GM12878 (cell line): ENCODE results near the gene HDDC3. TPM values are rescaled to one million over a fixed set of nuclear protein-coding genes. Genes with fewer than 3 reads are reported as not detected.

ENCODE experiments used
- ATAC-seq: fragments of 200-7000 bp; cut with Tn5 transposase; 3 replicates; pipeline ENCODE4 v1.9.1; 2020; ENCODE audit warnings: mild to moderate bottlenecking, moderate library complexity
- Bru-seq: library from RNA; stranded (reverse); fragments of 400-500 nt; gene quantifications from one replicate; lab custom pipeline; 2021; lab: Mats Ljungman, UMichigan
- BruChase-seq, 2 experiments: library from RNA; stranded (reverse); fragments of 400-500 nt; gene quantifications; one replicate each; lab custom pipeline; 2021; lab: Mats Ljungman, UMichigan
- BruUV-seq: library from RNA; stranded (reverse); fragments of 400-500 nt; replicated peaks from 2 replicates; lab custom pipeline; 2021; lab: Mats Ljungman, UMichigan
- CTCF ChIA-PET: fragments of 300-600 bp; sonication (Branson Sonifier 250); formaldehyde crosslinking; extraction: SDS; loops from one replicate; lab custom pipeline; 2021; ENCODE audit warnings: inconsistent platforms; lab: Yijun Ruan, JAX
- POLR2A ChIA-PET: fragments of 350-600 bp; formaldehyde crosslinking; extraction: SDS; loops from one replicate; lab custom pipeline; 2021; ENCODE audit warnings: inconsistent platforms; lab: Charles Lee
- RAD21 ChIA-PET: fragments of 300-600 bp; sonication (Branson Sonifier 250); formaldehyde crosslinking; loops from one replicate; lab custom pipeline; 2023; ENCODE audit warnings: antibody characterized with exemption; ENCODE audit not compliant: unreplicated experiment; lab: Charles Lee
- SMC1A ChIA-PET: fragments of 300-600 bp; sonication (Branson Sonifier 250); formaldehyde crosslinking; loops from one replicate; lab custom pipeline; 2023; ENCODE audit not compliant: unreplicated experiment, uncharacterized antibody; lab: Charles Lee
- DNase-seq: peaks from one replicate; pipeline ENCODE4 v3.0.0-alpha.2; 2011; ENCODE audit warnings: low read depth, low spot score
- FAIRE-seq: peaks from 3 replicates; lab custom pipeline; 2011; peaks lifted over from hg19 to GRCh38; lab: Jason Lieb, UNC
- H2AFZ ChIP-seq: 2 replicates; pipeline ENCODE4 v1.6.0; 2011; ENCODE audit warnings: low read depth, low read length, control low read depth; ENCODE audit not compliant: control insufficient read depth
- H3K27ac ChIP-seq: 2 replicates; pipeline ENCODE4 v1.5.1; 2011; ENCODE audit warnings: control low read depth; ENCODE audit not compliant: control insufficient read depth, insufficient read depth
- H3K27me3 ChIP-seq, 2 experiments: replicated peaks in 1 of 2; 2 replicates each; pipeline versions ENCODE4 v1.6.0 to v1.6.1; 2011; ENCODE audit warnings: low read length in 1 of 2; ENCODE audit not compliant: control insufficient read depth in 2 of 2, insufficient read depth in 2 of 2
- H3K36me3 ChIP-seq, 2 experiments: 2 replicates each; pipeline ENCODE4 v1.5.1; 2011; ENCODE audit warnings: low read length in 1 of 2; ENCODE audit not compliant: control insufficient read depth in 2 of 2, insufficient read depth in 2 of 2
- H3K4me1 ChIP-seq: 2 replicates; pipeline ENCODE4 v1.6.1; 2011; ENCODE audit warnings: mild to moderate bottlenecking, low read length, moderate library complexity, mixed read lengths; ENCODE audit not compliant: control insufficient read depth, insufficient read depth
- H3K4me2 ChIP-seq: 2 replicates; pipeline ENCODE4 v1.6.0; 2011; ENCODE audit warnings: control low read depth; ENCODE audit not compliant: control insufficient read depth, insufficient read depth
- H3K4me3 ChIP-seq: fragments of 200-600 bp; sonication (generic); 2 replicates; pipeline ENCODE4 v1.5.1; 2016
- H3K79me2 ChIP-seq: 2 replicates; pipeline ENCODE4 v1.6.0; 2011; ENCODE audit warnings: low read length; ENCODE audit not compliant: control insufficient read depth, insufficient read depth
- H3K9ac ChIP-seq: 2 replicates; pipeline ENCODE4 v1.8.0; 2011; ENCODE audit warnings: low read length, control low read depth, mixed read lengths; ENCODE audit not compliant: control insufficient read depth, insufficient read depth
- H3K9me3 ChIP-seq: replicated peaks from 3 replicates; pipeline ENCODE4 v1.5.1; 2011; ENCODE audit warnings: mild to moderate bottlenecking, low read length; ENCODE audit not compliant: control insufficient read depth, insufficient read depth
- H4K20me1 ChIP-seq: 2 replicates; pipeline ENCODE4 v1.6.0; 2011; ENCODE audit not compliant: control insufficient read depth, insufficient read depth
- DPF2 ChIP-seq: fragments of 450-650 bp; IDR thresholded peaks from 2 replicates; pipeline ENCODE4 v1.6.1; 2017; ENCODE audit warnings: mild to moderate bottlenecking
- RCOR1 ChIP-seq: conservative IDR thresholded peaks from 2 replicates; pipeline ENCODE4 v1.6.1; 2012; ENCODE audit warnings: low read depth, low read length, improper control_type of control experiment
- STAT1 ChIP-seq: fragments of 450-650 bp; conservative IDR thresholded peaks from 2 replicates; pipeline ENCODE4 v1.6.1; 2014; ENCODE audit warnings: antibody characterized with exemption, mild to moderate bottlenecking
- WGBS: methylation state at CpG from one replicate; pipeline ENCODE4 v1.1.6; 2016; ENCODE audit warnings: low lambda C conversion rate; ENCODE audit not compliant: insufficient replicate concordance, insufficient coverage; ENCODE audit errors: missing lambda C conversion rate; 5-methylcytosine and 5-hydroxymethylcytosine counted together
- in situ Hi-C: fragments of 300-500 bp; cut with MboI; formaldehyde crosslinking; loops from 9 replicates; pipeline ENCODE4 v1.14.3; 2018; ENCODE audit warnings: mixed read lengths
- intact Hi-C: fragments of 100-400 bp; cut with micrococcal nuclease; formaldehyde crosslinking; loops from one replicate; pipeline ENCODE4 v1.14.2; 2022; ENCODE audit not compliant: unreplicated experiment
- long read RNA-seq, 2 experiments: library from polyadenylated mRNA; unstranded; transcript quantifications; one replicate each; pipeline ENCODE4 v2.0.0, GENCODE V29; 2019 to 2020
- polyA minus RNA-seq, 3 experiments: library from RNA; depleted of rRNA, polyadenylated mRNA; stranded (reverse); fragments of >200 nt; gene quantifications; 2 replicates each; pipeline ENCODE4 v1.2.3, GENCODE V29; 2011
- polyA plus RNA-seq, 11 experiments: library from polyadenylated mRNA; depleted of rRNA in 4 of 11; unstranded in 6 of 11; stranded (reverse) in 5 of 11; fragments of >200 nt; fragmentation: Nextera tagmentation in 4 of 11; fragmentation: Illumina TruSeq in 1 of 11; extraction: Ambion mirVana in 4 of 11; extraction: Trizol in 1 of 11; gene quantifications; 1 replicate in 1 of 11; 2 replicates in 10 of 11; pipeline versions ENCODE4 v1.2.1 to v1.2.3, GENCODE V29; 2011 to 2016; ENCODE audit warnings: inconsistent platforms in 2 of 11, missing spikeins in 2 of 11, low read depth in 1 of 11
- total RNA-seq, 4 experiments: library from RNA; depleted of rRNA in 3 of 4; stranded (reverse); fragments of >200 nt in 3 of 4; fragmentation: Illumina TruSeq in 1 of 4; extraction: Trizol in 1 of 4; gene quantifications; 2 replicates each; pipeline versions ENCODE4 v1.2.1 to v1.2.3, GENCODE V29; 2013 to 2021
- TF ChIP-seq, protein P1 (sequence below): fragments of 450-650 bp; IDR thresholded peaks from 2 replicates; pipeline ENCODE4 v1.6.1; 2017; ENCODE audit warnings: mild to moderate bottlenecking, moderate library complexity
- TF ChIP-seq, protein P2 (sequence below): fragments of 450-650 bp; IDR thresholded peaks from 2 replicates; pipeline ENCODE4 v1.6.1; 2016; ENCODE audit warnings: mild to moderate bottlenecking, moderate library complexity, borderline replicate concordance

HDDC3 gene, protein sequence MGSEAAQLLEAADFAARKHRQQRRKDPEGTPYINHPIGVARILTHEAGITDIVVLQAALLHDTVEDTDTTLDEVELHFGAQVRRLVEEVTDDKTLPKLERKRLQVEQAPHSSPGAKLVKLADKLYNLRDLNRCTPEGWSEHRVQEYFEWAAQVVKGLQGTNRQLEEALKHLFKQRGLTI
- 34.1 and 48.7 TPM in 2 replicates for total RNA-seq (2013; cell fraction: nucleolus; rRNA removed)
- total RNA-seq (2014; rRNA removed) (25.7 and 27.7 TPM in 2 replicates), total RNA-seq (2014; rRNA removed; fragmentation: Illumina TruSeq; extraction: Trizol) (19.9 and 21.0 TPM in 2 replicates), total RNA-seq (2021) (20.3 and 24.6 TPM in 2 replicates), polyA plus RNA-seq (2011; rRNA removed) (15.2 and 19.3 TPM in 2 replicates), polyA plus RNA-seq (2014; fragmentation: Illumina TruSeq; extraction: Trizol) (22.2 and 25.7 TPM in 2 replicates), polyA plus RNA-seq (2014; fragmentation: Nextera tagmentation; extraction: Ambion mirVana) (1 to 10 TPM; 5.6 to 9.0 TPM), polyA plus RNA-seq (2014; rRNA removed) (30.4 and 32.2 TPM in 2 replicates), polyA plus RNA-seq (2016; fragmentation: Nextera tagmentation; extraction: Ambion mirVana) (10 to 100 TPM; 35.9 to 39.5 TPM), polyA minus RNA-seq (2011; rRNA and poly(A)+ RNA removed) (22.6 and 28.6 TPM in 2 replicates), Bru-seq, nascent RNA (percentile 62 among the genes with signal in this experiment), BruChase-seq, experiment 1, labeled RNA remaining after a 6-hour chase (percentile 49 among the genes with signal in this experiment), BruChase-seq, experiment 2, labeled RNA remaining after a 2-hour chase (percentile 50 among the genes with signal in this experiment)
- 8.8 TPM for polyA plus RNA-seq (2011; ENCODE audit: low read depth)
- polyA plus RNA-seq (2011; cell fraction: cytosol; rRNA removed): 24.1 and 26.6 TPM in 2 replicates
- 18.4 and 21.1 TPM in 2 replicates for polyA plus RNA-seq (2011; cell fraction: nucleus; rRNA removed)
- polyA plus RNA-seq (2012): 11.5 and 16.8 TPM in 2 replicates
- polyA minus RNA-seq (2011; cell fraction: cytosol; rRNA and poly(A)+ RNA removed): 5.5 and 6.2 TPM in 2 replicates
- 24.1 and 39.4 TPM in 2 replicates for polyA minus RNA-seq (2011; cell fraction: nucleus; rRNA and poly(A)+ RNA removed)
- long read RNA-seq, experiment 1, full-length matches to known transcripts: 12 of 14 reads
- long read RNA-seq, experiment 1, partial matches to known transcripts: 2 of 14 reads
- long read RNA-seq, experiment 1, other reads (novel, unspliced or antisense): 0 of 14 reads
- long read RNA-seq, experiment 2, full-length matches to known transcripts: 43 of 57 reads
- long read RNA-seq, experiment 2, partial matches to known transcripts: 2 of 57 reads
- long read RNA-seq, experiment 2, other reads (novel, unspliced or antisense): 12 of 57 reads

DNA sequence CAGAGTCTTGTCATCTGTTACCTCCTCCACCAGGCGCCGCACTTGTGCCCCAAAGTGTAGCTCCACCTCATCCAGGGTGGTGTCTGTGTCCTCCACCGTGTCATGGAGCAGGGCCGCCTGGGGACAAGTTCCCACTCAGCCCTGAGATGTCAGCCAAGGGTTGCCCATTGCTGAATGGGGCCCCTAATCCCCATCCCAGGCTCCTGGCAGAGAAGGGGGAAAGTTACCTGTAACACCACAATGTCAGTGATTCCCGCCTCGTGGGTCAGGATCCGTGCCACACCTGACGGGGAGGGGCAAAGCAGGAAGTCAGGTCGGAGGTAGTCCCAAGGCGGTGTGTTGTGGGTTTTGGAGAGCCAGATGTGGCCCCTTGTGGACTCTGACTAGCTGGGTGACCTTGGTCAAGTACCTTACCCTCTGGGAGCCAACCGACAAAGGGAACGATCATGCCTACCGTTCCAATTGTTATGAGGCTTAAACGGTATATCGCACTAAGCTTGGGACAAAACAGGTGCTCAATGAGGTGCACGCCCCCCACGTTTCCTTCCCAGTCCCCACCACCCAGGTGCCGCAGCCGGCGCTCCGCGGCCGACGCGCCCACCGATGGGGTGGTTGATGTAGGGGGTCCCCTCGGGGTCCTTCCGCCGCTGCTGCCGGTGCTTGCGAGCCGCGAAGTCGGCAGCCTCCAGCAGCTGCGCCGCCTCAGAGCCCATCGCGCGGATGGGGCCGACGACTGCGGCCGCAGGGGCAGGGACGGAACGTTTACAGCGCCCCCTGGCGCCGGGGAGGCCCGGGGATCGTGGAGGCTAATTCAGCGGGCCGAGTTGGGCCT, at the start of gene HDDC3:
Gene HDDC3 (minus strand): TSS at position 722 of the 832 bp plus-strand sequence. CDS start 9 bp downstream, at position 713.
- ChIA-PET SMC1A (interaction anchor here (0.5 to 9.2 kb wide), 32 partner anchors 9 to 613 kb away, joined by 3 to 225 read pairs (median 4); partner anchors contain the start of genes BLM, MAN2A2 and RCCD1), CTCF (interaction anchor here (0.6 to 18.1 kb wide), 72 partner anchors 9 to 718 kb away, joined by 3 to 480 read pairs (median 4); partner anchors contain the start of genes BLM, FES, MAN2A2 and NGRN), RAD21 (interaction anchor here (0.5 to 7.2 kb wide), 35 partner anchors 8 to 775 kb away, joined by 3 to 193 read pairs (median 4); partner anchors contain the start of genes BLM, CIB1, FES and GDPGP1), POLR2A (interaction anchor here (0.6 to 7.0 kb wide), 18 partner anchors 9 to 781 kb away, joined by 3 to 113 read pairs (median 4); partner anchors contain the start of genes BLM, MAN2A2 and RCCD1)
- peak; percentile 97 for FAIRE-seq
- peaks cover 31% of the 10 kb centered on the region for H3K79me2 ChIP-seq
- no peaks in the 10 kb centered on the region for H3K9me3 ChIP-seq
- H4K20me1 ChIP-seq: no peaks in the 10 kb centered on the region; the same call in 1 of the 2 replicates
- H3K27me3 ChIP-seq: no peaks in the 10 kb centered on the region
- WGBS: under 1% methylated on average over 52 of the region's 52 CpGs
- H3K4me1 ChIP-seq: peaks cover 35% of the 10 kb centered on the region
- peak; percentile 63 for DNase-seq
- peak within 1 kb of the TSS; percentile 90 for H3K4me3 ChIP-seq
- H2AFZ ChIP-seq: peak within 1 kb of the TSS; percentile 98
- no peaks in the 10 kb centered on the region for H3K36me3 ChIP-seq
- peak; percentile 74 for ATAC-seq
- H3K27ac ChIP-seq: peak within 1 kb of the TSS; percentile 85
- intact Hi-C loops (loop anchor here (1.0 to 10.0 kb wide), 5 partner anchors 77 to 612 kb away; partner anchors contain the start of gene BLM), in situ Hi-C loops (no loop called here)
- BruUV-seq: TSS peak; percentile 55
- peak within 1 kb of the TSS; percentile 93 for H3K9ac ChIP-seq
- H3K4me2 ChIP-seq: peak within 1 kb of the TSS; percentile 87
- TF ChIP-seq, protein P1, sequence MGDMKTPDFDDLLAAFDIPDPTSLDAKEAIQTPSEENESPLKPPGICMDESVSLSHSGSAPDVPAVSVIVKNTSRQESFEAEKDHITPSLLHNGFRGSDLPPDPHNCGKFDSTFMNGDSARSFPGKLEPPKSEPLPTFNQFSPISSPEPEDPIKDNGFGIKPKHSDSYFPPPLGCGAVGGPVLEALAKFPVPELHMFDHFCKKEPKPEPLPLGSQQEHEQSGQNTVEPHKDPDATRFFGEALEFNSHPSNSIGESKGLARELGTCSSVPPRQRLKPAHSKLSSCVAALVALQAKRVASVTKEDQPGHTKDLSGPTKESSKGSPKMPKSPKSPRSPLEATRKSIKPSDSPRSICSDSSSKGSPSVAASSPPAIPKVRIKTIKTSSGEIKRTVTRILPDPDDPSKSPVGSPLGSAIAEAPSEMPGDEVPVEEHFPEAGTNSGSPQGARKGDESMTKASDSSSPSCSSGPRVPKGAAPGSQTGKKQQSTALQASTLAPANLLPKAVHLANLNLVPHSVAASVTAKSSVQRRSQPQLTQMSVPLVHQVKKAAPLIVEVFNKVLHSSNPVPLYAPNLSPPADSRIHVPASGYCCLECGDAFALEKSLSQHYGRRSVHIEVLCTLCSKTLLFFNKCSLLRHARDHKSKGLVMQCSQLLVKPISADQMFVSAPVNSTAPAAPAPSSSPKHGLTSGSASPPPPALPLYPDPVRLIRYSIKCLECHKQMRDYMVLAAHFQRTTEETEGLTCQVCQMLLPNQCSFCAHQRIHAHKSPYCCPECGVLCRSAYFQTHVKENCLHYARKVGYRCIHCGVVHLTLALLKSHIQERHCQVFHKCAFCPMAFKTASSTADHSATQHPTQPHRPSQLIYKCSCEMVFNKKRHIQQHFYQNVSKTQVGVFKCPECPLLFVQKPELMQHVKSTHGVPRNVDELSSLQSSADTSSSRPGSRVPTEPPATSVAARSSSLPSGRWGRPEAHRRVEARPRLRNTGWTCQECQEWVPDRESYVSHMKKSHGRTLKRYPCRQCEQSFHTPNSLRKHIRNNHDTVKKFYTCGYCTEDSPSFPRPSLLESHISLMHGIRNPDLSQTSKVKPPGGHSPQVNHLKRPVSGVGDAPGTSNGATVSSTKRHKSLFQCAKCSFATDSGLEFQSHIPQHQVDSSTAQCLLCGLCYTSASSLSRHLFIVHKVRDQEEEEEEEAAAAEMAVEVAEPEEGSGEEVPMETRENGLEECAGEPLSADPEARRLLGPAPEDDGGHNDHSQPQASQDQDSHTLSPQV: peak; percentile 76; the same call in 1 of the 2 replicates
- TF ChIP-seq, protein P2, sequence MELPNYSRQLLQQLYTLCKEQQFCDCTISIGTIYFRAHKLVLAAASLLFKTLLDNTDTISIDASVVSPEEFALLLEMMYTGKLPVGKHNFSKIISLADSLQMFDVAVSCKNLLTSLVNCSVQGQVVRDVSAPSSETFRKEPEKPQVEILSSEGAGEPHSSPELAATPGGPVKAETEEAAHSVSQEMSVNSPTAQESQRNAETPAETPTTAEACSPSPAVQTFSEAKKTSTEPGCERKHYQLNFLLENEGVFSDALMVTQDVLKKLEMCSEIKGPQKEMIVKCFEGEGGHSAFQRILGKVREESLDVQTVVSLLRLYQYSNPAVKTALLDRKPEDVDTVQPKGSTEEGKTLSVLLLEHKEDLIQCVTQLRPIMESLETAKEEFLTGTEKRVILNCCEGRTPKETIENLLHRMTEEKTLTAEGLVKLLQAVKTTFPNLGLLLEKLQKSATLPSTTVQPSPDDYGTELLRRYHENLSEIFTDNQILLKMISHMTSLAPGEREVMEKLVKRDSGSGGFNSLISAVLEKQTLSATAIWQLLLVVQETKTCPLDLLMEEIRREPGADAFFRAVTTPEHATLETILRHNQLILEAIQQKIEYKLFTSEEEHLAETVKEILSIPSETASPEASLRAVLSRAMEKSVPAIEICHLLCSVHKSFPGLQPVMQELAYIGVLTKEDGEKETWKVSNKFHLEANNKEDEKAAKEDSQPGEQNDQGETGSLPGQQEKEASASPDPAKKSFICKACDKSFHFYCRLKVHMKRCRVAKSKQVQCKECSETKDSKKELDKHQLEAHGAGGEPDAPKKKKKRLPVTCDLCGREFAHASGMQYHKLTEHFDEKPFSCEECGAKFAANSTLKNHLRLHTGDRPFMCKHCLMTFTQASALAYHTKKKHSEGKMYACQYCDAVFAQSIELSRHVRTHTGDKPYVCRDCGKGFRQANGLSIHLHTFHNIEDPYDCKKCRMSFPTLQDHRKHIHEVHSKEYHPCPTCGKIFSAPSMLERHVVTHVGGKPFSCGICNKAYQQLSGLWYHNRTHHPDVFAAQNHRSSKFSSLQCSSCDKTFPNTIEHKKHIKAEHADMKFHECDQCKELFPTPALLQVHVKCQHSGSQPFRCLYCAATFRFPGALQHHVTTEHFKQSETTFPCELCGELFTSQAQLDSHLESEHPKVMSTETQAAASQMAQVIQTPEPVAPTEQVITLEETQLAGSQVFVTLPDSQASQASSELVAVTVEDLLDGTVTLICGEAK: peak; percentile 18; the same call in 1 of the 2 replicates
- TF ChIP-seq STAT1 (no peak; the same call in 1 of the 2 replicates), DPF2 (peak; percentile 85), RCOR1 (peak; percentile 84; the same call in 1 of the 2 replicates)
